ENCODE results near the gene COLGALT1.
"Not testable (repeated sequence)": the region's sequence is repeated elsewhere in the genome, so short reads cannot be mapped to it uniquely, and the experiment has no call there.

COLGALT1 gene

DNA sequence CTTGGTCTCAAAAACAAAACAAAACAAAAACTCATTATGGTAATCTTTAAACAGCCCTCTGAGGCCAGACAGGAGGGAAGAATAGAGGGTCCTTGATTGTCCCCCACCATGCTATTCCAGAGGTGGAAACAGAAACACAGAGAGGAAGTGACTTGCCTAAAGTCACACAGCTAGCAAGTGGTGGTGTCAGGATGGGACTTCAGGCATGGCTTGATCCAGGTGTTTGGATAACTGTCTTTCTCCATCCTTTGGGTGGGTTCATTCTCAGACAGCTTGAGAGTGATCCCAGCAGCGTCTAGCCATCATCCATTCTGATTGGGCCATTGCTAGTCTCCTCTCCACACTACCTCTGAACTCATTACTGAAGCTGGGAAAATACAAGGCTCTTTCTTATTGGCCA is 12.5 kb downstream of the COLGALT1 start:
- no peak for TF ChIP-seq GABPA (IDR thresholded peaks at IDR 0.05; ENCODE audit: low read depth)
- TF ChIP-seq, protein P1, sequence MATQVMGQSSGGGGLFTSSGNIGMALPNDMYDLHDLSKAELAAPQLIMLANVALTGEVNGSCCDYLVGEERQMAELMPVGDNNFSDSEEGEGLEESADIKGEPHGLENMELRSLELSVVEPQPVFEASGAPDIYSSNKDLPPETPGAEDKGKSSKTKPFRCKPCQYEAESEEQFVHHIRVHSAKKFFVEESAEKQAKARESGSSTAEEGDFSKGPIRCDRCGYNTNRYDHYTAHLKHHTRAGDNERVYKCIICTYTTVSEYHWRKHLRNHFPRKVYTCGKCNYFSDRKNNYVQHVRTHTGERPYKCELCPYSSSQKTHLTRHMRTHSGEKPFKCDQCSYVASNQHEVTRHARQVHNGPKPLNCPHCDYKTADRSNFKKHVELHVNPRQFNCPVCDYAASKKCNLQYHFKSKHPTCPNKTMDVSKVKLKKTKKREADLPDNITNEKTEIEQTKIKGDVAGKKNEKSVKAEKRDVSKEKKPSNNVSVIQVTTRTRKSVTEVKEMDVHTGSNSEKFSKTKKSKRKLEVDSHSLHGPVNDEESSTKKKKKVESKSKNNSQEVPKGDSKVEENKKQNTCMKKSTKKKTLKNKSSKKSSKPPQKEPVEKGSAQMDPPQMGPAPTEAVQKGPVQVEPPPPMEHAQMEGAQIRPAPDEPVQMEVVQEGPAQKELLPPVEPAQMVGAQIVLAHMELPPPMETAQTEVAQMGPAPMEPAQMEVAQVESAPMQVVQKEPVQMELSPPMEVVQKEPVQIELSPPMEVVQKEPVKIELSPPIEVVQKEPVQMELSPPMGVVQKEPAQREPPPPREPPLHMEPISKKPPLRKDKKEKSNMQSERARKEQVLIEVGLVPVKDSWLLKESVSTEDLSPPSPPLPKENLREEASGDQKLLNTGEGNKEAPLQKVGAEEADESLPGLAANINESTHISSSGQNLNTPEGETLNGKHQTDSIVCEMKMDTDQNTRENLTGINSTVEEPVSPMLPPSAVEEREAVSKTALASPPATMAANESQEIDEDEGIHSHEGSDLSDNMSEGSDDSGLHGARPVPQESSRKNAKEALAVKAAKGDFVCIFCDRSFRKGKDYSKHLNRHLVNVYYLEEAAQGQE (IDR thresholded peaks at IDR 0.05; ENCODE audit: insufficient replicate concordance, low read depth), result no peak
- no peak for TF ChIP-seq POLR2AphosphoS5 (IDR thresholded peaks at IDR 0.05; ENCODE audit: low read depth)
- TF ChIP-seq, protein P2, sequence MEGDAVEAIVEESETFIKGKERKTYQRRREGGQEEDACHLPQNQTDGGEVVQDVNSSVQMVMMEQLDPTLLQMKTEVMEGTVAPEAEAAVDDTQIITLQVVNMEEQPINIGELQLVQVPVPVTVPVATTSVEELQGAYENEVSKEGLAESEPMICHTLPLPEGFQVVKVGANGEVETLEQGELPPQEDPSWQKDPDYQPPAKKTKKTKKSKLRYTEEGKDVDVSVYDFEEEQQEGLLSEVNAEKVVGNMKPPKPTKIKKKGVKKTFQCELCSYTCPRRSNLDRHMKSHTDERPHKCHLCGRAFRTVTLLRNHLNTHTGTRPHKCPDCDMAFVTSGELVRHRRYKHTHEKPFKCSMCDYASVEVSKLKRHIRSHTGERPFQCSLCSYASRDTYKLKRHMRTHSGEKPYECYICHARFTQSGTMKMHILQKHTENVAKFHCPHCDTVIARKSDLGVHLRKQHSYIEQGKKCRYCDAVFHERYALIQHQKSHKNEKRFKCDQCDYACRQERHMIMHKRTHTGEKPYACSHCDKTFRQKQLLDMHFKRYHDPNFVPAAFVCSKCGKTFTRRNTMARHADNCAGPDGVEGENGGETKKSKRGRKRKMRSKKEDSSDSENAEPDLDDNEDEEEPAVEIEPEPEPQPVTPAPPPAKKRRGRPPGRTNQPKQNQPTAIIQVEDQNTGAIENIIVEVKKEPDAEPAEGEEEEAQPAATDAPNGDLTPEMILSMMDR (IDR thresholded peaks at IDR 0.05; ENCODE audit: insufficient read depth, low read length), result no peak
- TF ChIP-seq SPI1 (IDR thresholded peaks at IDR 0.05; ENCODE audit: borderline replicate concordance, low read depth), result no peak
- DNase-seq (ENCODE audit: low read depth in 1 of 2, low spot score in 1 of 2), result no peak
- H3K27ac ChIP-seq (replicated peaks), result no peak overlapping the region
- no peaks in the 10 kb centered on the region for H3K27me3 ChIP-seq (ENCODE audit: insufficient read depth, poor library complexity, severe bottlenecking)
- no peak overlapping the region for H3K4me3 ChIP-seq (replicated peaks; ENCODE audit: insufficient read depth, low read length)

DNA sequence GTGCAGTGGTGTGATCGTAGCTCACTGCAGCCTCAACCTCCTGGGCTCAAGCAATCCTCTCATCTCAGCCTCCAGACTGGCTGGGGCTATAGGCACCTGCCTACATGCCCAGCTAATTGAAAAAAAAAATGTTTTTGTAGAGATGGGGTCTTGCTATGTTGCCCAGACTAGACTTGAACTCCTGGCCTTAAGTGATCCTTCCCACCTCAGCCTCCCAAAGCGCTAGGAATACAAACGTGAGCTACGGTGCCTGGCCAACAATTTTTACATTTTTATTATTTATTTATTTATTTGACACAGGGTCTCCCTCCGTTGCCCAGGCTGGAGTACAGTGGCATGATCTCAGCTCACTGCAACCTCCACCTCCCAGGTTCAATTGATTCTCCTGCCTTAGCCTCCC is 14.8 kb downstream of the COLGALT1 start:
- DNase-seq (ENCODE audit: low read depth in 1 of 2, low spot score in 1 of 2); H3K4me3 ChIP-seq (replicated peaks; ENCODE audit: insufficient read depth, low read length); H3K27me3 ChIP-seq (ENCODE audit: insufficient read depth, poor library complexity, severe bottlenecking); H3K27ac ChIP-seq (replicated peaks): not testable (repeated sequence)

DNA sequence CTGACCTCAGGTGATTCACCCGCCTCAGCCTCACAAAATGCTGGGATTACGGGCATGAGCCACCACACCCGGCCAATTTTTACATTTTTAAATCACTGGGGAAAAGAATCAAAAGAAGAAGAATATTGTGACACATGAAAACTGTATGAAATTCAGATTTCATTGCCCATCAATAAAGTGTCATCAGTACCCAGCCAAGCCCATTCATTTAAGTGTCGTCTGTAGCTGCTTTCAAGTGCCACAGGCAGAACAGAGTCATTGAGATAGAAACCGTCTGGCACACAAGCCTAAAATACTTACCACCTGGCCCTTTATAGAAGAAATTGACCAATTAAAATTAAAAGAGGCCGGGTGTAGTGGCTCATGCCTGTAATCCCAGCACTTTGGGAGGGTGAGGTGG is 15.3 kb downstream of the COLGALT1 start:
- H3K27me3 ChIP-seq (ENCODE audit: insufficient read depth, poor library complexity, severe bottlenecking), result no peaks in the 10 kb centered on the region
- H3K27ac ChIP-seq (replicated peaks), result no peak overlapping the region
- no peak overlapping the region for H3K4me3 ChIP-seq (replicated peaks; ENCODE audit: insufficient read depth, low read length)
- TF ChIP-seq GABPA (IDR thresholded peaks at IDR 0.05; ENCODE audit: low read depth) (no peak), SPI1 (IDR thresholded peaks at IDR 0.05; ENCODE audit: borderline replicate concordance, low read depth) (no peak), POLR2AphosphoS5 (IDR thresholded peaks at IDR 0.05; ENCODE audit: low read depth) (no peak)
- TF ChIP-seq, protein P1 (IDR thresholded peaks at IDR 0.05; ENCODE audit: insufficient replicate concordance, low read depth), result no peak
- TF ChIP-seq, protein P2 (IDR thresholded peaks at IDR 0.05; ENCODE audit: insufficient read depth, low read length), result no peak
- DNase-seq (ENCODE audit: low read depth in 1 of 2, low spot score in 1 of 2), result no peak

DNA sequence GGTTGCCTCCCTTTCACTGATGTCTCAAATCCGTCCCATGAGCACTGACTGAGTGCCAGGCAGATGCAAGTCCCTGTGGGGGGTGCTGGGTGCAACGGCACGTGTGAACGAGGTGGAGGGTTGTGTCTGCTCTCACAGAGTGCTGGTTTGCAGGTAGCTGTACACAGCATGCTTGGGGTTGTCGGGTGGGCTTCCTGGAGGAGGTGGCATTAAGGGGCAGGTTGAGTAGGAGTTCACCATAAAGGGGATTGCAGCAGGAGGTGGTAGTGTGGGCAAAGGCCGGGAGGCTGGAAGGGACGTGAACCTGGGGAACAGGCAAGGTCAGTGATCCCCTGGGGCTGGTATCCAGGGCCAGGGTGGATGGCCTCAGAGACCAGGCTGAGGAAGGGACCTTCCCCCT is 17.2 kb downstream of the COLGALT1 start:
- no peak for DNase-seq (ENCODE audit: low read depth in 1 of 2, low spot score in 1 of 2)
- Histone ChIP-seq H3K4me3 (replicated peaks; ENCODE audit: insufficient read depth, low read length) (no peak overlapping the region), H3K27ac (replicated peaks) (no peak overlapping the region), H3K27me3 (ENCODE audit: insufficient read depth, poor library complexity, severe bottlenecking) (no peaks in the 10 kb centered on the region)
- TF ChIP-seq, protein P2 (IDR thresholded peaks at IDR 0.05; ENCODE audit: insufficient read depth, low read length), result no peak
- TF ChIP-seq GABPA (IDR thresholded peaks at IDR 0.05; ENCODE audit: low read depth) (no peak), SPI1 (IDR thresholded peaks at IDR 0.05; ENCODE audit: borderline replicate concordance, low read depth) (no peak), POLR2AphosphoS5 (IDR thresholded peaks at IDR 0.05; ENCODE audit: low read depth) (no peak)
- TF ChIP-seq, protein P1 (IDR thresholded peaks at IDR 0.05; ENCODE audit: insufficient replicate concordance, low read depth), result no peak

Data from HL-60 (cell line).